ENCODE measurements around the gene ST7. TPM values are rescaled to one million over a fixed set of nuclear protein-coding genes. Genes with fewer than 3 reads are reported as not detected.

ST7 gene
- total and polyA plus RNA-seq, 2 donors (not counting 1 experiment from before 2014, with no cell fraction given): 20.0 to 28.6 TPM

DNA sequence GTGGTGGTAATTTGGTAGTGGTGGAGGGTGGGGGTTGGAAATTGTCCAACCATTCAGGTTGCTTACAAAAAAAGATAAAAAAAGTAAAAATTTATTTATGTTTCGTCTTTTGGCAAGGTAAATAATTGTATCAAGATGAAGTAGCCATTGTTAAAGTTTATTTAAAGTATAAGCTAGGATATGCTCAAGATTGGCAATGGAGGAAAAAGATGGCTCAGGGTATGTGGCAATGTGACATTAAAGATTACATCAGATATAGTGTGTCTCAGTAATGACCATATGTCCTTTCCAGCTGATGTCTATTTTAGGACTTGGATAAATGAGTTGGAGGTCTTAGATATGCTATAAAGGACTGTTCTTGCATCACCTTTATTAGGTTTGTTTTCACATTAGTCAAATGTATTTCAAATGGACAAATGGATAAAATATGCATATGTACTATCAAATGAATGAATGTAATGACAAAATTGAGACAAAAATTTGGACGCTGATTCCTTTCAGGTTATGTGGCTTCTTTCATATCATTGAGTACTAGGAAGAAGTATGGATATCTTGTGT is 60.9 kb downstream of the ST7 start:
- Histone ChIP-seq H3K27me3 (ENCODE audit: control insufficient read depth, insufficient read depth, low read length) (no peaks in the 10 kb centered on the region), H3K27ac (ENCODE audit: insufficient read depth, low read length) (no peak overlapping the region), H3K9ac (ENCODE audit: insufficient read depth, low read length) (no peak overlapping the region)

GRCh38 chr7:117014673-117015133 is 61.4 kb downstream of the ST7 start:
- Histone ChIP-seq H3K9ac (ENCODE audit: insufficient read depth, low read length) (no peak overlapping the region), H3K27ac (ENCODE audit: insufficient read depth, low read length) (no peak overlapping the region), H3K4me1 (ENCODE audit: control insufficient read depth, extremely low read depth, insufficient read depth, low read length) (peaks cover under 1% of the 10 kb centered on the region), H3K36me3 (ENCODE audit: control insufficient read depth, insufficient read depth, low read length) (no peaks in the 10 kb centered on the region), H3K4me2 (ENCODE audit: extremely low read depth, insufficient read depth, low read length) (peak overlapping the region; percentile 68), H3K9me3 (ENCODE audit: control insufficient read depth, insufficient read depth, low read depth, low read length) (no peaks in the 10 kb centered on the region), H2AFZ (ENCODE audit: low read length) (no peak overlapping the region), H3K79me2 (ENCODE audit: control insufficient read depth, insufficient read depth, low read length) (no peaks in the 10 kb centered on the region), H3K4me3 (replicated peaks in 1 of 4; ENCODE audit: control extremely low read depth in 1 of 4, insufficient read depth in 1 of 4, low read depth in 3 of 4, low read length in 4 of 4) (peak overlapping the region in 3 of 4 experiments; percentile 23 to 40 (median 23)), H3K27me3 (ENCODE audit: control insufficient read depth, insufficient read depth, low read length) (no peaks in the 10 kb centered on the region), H4K20me1 (ENCODE audit: control insufficient read depth, extremely low read depth, insufficient read depth, low read length) (no peaks in the 10 kb centered on the region)
- no peak for TF ChIP-seq CTCF (conservative IDR thresholded peaks at IDR 0.05 in 1 of 2, IDR thresholded peaks at IDR 0.05 in 1 of 2; ENCODE audit: low read depth in 1 of 2, low read length in 2 of 2)
- no peak for TF ChIP-seq EZH2 (IDR thresholded peaks at IDR 0.05; ENCODE audit: low read length, missing control alignments)
- DNase-seq (ENCODE audit: low read depth in 2 of 2): peak; percentile 53 to 65

More for the DNA sequence above, 60.9 kb downstream of the ST7 start:
- no peak overlapping the region for H2AFZ ChIP-seq (ENCODE audit: low read length)
- TF ChIP-seq CTCF (conservative IDR thresholded peaks at IDR 0.05 in 1 of 2, IDR thresholded peaks at IDR 0.05 in 1 of 2; ENCODE audit: low read depth in 1 of 2, low read length in 2 of 2) (no peak), EZH2 (IDR thresholded peaks at IDR 0.05; ENCODE audit: low read length, missing control alignments) (no peak)
- H3K4me2 ChIP-seq (ENCODE audit: extremely low read depth, insufficient read depth, low read length): peak overlapping the region; percentile 68
- H3K4me1 ChIP-seq (ENCODE audit: control insufficient read depth, extremely low read depth, insufficient read depth, low read length): no peaks in the 10 kb centered on the region
- no peak for DNase-seq (ENCODE audit: low read depth in 2 of 2)
- no peaks in the 10 kb centered on the region for H3K36me3 ChIP-seq (ENCODE audit: control insufficient read depth, insufficient read depth, low read length)
- peak overlapping the region in 2 of 4 experiments; percentile 23 to 40 for H3K4me3 ChIP-seq (replicated peaks in 1 of 4; ENCODE audit: control extremely low read depth in 1 of 4, insufficient read depth in 1 of 4, low read depth in 3 of 4, low read length in 4 of 4)
- no peaks in the 10 kb centered on the region for H4K20me1 ChIP-seq (ENCODE audit: control insufficient read depth, extremely low read depth, insufficient read depth, low read length)
- no peaks in the 10 kb centered on the region for H3K79me2 ChIP-seq (ENCODE audit: control insufficient read depth, insufficient read depth, low read length)
- H3K9me3 ChIP-seq (ENCODE audit: control insufficient read depth, insufficient read depth, low read depth, low read length): no peaks in the 10 kb centered on the region

DNA sequence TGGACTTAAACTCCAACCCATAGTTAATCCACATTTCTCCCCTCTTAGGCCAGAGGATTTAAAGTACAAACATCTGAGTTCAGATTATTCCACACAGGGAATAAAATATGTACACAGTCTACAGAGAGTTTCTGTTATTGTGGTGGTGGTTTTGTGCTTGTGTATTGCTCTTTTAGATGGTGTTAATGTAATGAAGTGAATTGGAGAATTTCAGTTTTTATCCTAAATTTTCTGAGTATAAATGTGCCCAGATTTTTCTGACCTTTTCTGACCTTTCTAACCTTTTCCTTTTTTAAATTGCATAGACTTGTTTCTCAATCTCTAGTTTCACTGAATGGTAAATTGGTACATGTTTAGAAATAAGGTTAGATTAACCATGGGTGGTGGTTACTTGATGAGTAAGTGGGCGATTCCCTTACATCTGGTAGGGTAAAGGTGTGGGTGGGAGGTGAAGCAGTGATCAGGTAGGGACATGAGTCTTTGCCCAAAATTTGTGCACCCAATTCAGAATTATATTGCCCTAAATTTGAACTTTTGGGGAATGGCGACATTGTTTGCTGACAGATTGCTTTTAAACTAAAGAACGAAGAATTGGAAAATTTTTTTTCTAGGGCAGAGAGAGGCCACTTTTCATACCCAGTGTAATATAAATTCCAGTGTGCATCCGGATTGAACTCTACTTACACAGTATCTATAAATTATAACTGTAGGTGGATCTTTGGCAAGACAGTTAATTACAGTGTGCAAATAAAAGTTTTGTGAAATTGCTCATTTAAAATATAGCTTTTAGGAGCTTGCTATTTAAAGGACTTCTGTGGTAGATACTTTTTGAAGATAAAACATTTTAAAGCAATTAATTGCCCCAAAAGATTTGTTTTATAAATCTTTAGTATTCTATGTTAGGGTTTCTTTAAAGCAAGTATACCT is 62.2 kb downstream of the ST7 start:
- DNase-seq (ENCODE audit: low read depth in 2 of 2): no peak
- Histone ChIP-seq H3K27me3 (ENCODE audit: control insufficient read depth, insufficient read depth, low read length) (no peaks in the 10 kb centered on the region), H3K4me3 (replicated peaks in 1 of 4; ENCODE audit: control extremely low read depth in 1 of 4, insufficient read depth in 1 of 4, low read depth in 3 of 4, low read length in 4 of 4) (peak overlapping the region in 1 of 4 experiments; percentile 40), H3K36me3 (ENCODE audit: control insufficient read depth, insufficient read depth, low read length) (no peaks in the 10 kb centered on the region), H3K9ac (ENCODE audit: insufficient read depth, low read length) (no peak overlapping the region), H2AFZ (ENCODE audit: low read length) (no peak overlapping the region), H3K4me2 (ENCODE audit: extremely low read depth, insufficient read depth, low read length) (peak overlapping the region; percentile 68), H3K27ac (ENCODE audit: insufficient read depth, low read length) (no peak overlapping the region), H4K20me1 (ENCODE audit: control insufficient read depth, extremely low read depth, insufficient read depth, low read length) (no peaks in the 10 kb centered on the region), H3K79me2 (ENCODE audit: control insufficient read depth, insufficient read depth, low read length) (no peaks in the 10 kb centered on the region), H3K9me3 (ENCODE audit: control insufficient read depth, insufficient read depth, low read depth, low read length) (no peaks in the 10 kb centered on the region), H3K4me1 (ENCODE audit: control insufficient read depth, extremely low read depth, insufficient read depth, low read length) (peaks cover 6% of the 10 kb centered on the region)
- TF ChIP-seq CTCF (conservative IDR thresholded peaks at IDR 0.05 in 1 of 2, IDR thresholded peaks at IDR 0.05 in 1 of 2; ENCODE audit: low read depth in 1 of 2, low read length in 2 of 2): no peak

All from fibroblast of lung (primary cell).